HepG2 (cell line): ENCODE measurements around the gene MYEOV. TPM values are rescaled to one million over a fixed set of nuclear protein-coding genes. Genes with fewer than 3 reads are reported as not detected.

Experiments
- ATAC-seq: fragments of 200-7000 bp; cut with Tn5 transposase; 3 replicates; pipeline ENCODE4 v1.9.1; 2020; ENCODE audit warnings: mild to moderate bottlenecking, moderate library complexity
- BruUV-seq: library from RNA; stranded (reverse); fragments of 400-500 nt; replicated peaks from 2 replicates; lab custom pipeline; 2021; lab: Mats Ljungman, UMichigan
- CTCF ChIA-PET: fragments of 300-600 bp; formaldehyde crosslinking; extraction: SDS; loops from one replicate; lab custom pipeline; 2021; ENCODE audit warnings: low total read pairs, inconsistent platforms, low intra/inter-chr PET ratio; lab: Yijun Ruan, JAX
- POLR2A ChIA-PET: fragments of 350-600 bp; sonication (Branson Sonifier 250); formaldehyde crosslinking; loops from one replicate; lab custom pipeline; 2020; ENCODE audit warnings: antibody characterized with exemption, inconsistent platforms; lab: Yijun Ruan, JAX
- DNase-seq: peaks from one replicate; pipeline ENCODE4 v3.0.0-alpha.2; 2015; ENCODE audit warnings: low spot score
- FAIRE-seq: peaks from 3 replicates; lab custom pipeline; 2011; peaks lifted over from hg19 to GRCh38; lab: Jason Lieb, UNC
- H2AFZ ChIP-seq: one replicate; pipeline ENCODE4 v1.6.1; 2011; ENCODE audit warnings: low read length, inconsistent platforms
- H3K27ac ChIP-seq: fragments of 300-600 bp; 3 replicates; pipeline ENCODE4 v1.8.0; 2011; ENCODE audit warnings: mixed run types, mild to moderate bottlenecking, mixed read lengths, low read length, inconsistent platforms; ENCODE audit not compliant: insufficient read depth; ENCODE audit errors: extremely low read length
- H3K27me3 ChIP-seq, 2 experiments: fragments of 200-600 bp in 1 of 2; 2 replicates in 1 of 2; 3 replicates in 1 of 2; pipeline versions ENCODE4 v1.6.0 to v1.8.0; 2011; ENCODE audit warnings: low read length in 2 of 2, mild to moderate bottlenecking in 2 of 2, moderate library complexity in 2 of 2, inconsistent platforms in 1 of 2; ENCODE audit not compliant: insufficient read depth in 2 of 2, control insufficient read depth in 1 of 2
- H3K36me3 ChIP-seq, 2 experiments: fragments of 200-600 bp in 1 of 2; replicated peaks in 1 of 2; 2 replicates in 1 of 2; 3 replicates in 1 of 2; pipeline versions ENCODE4 v1.5.1 to v1.8.0; 2011; ENCODE audit warnings: low read length in 2 of 2, inconsistent platforms in 1 of 2; ENCODE audit not compliant: insufficient read depth in 2 of 2, control insufficient read depth in 1 of 2
- H3K4me1 ChIP-seq: 2 replicates; pipeline ENCODE4 v1.5.1; 2012; ENCODE audit warnings: low read length, inconsistent platforms; ENCODE audit not compliant: insufficient read depth
- H3K4me2 ChIP-seq: 2 replicates; pipeline ENCODE4 v1.6.0; 2011; ENCODE audit warnings: low read depth, low read length, inconsistent platforms
- H3K4me3 ChIP-seq, 3 experiments: fragments of 200-600 bp in 1 of 3; sonication (generic), shearing (Covaris generic) in 1 of 3; replicated peaks in 1 of 3; 2 replicates each; pipeline ENCODE4 v1.5.1; 2011 to 2016; ENCODE audit warnings: low read length in 3 of 3, inconsistent platforms in 2 of 3, low read depth in 2 of 3, mild to moderate bottlenecking in 2 of 3, control low read depth in 1 of 3, mixed read lengths in 1 of 3; ENCODE audit not compliant: insufficient read depth in 1 of 3
- H3K79me2 ChIP-seq: one replicate; pipeline ENCODE4 v1.6.1; 2011; ENCODE audit warnings: low read length, inconsistent platforms; ENCODE audit not compliant: insufficient read depth
- H3K9ac ChIP-seq: 2 replicates; pipeline ENCODE4 v1.6.0; 2011; ENCODE audit warnings: mild to moderate bottlenecking, low read depth, low read length, inconsistent platforms; ENCODE audit not compliant: insufficient read depth
- H3K9me3 ChIP-seq: 2 replicates; pipeline ENCODE4 v1.5.1; 2012; ENCODE audit warnings: mild to moderate bottlenecking, low read length
- H4K20me1 ChIP-seq: 2 replicates; pipeline ENCODE4 v1.6.0; 2011; ENCODE audit warnings: inconsistent platforms, mild to moderate bottlenecking, low read length, moderate library complexity; ENCODE audit not compliant: insufficient read depth
- ELF3 ChIP-seq: IDR thresholded peaks from 2 replicates; pipeline ENCODE4 v1.6.1; 2016; ENCODE audit warnings: missing genetic modification reagents, missing compliant biosample characterization
- ISL2 ChIP-seq: sonication (generic); formaldehyde crosslinking; IDR thresholded peaks from 2 replicates; pipeline ENCODE4 v1.5.0; 2020; ENCODE audit warnings: missing genetic modification reagents
- JARID2 ChIP-seq: sonication (generic); formaldehyde crosslinking; IDR thresholded peaks from 2 replicates; pipeline ENCODE4 v1.8.1; 2023; ENCODE audit warnings: missing genetic modification reagents, inconsistent platforms; ENCODE audit not compliant: insufficient replicate concordance
- JUN ChIP-seq: sonication (generic); formaldehyde crosslinking; IDR thresholded peaks from 2 replicates; pipeline ENCODE4 v1.4.0; 2020; ENCODE audit warnings: mild to moderate bottlenecking, missing genetic modification reagents
- KLF12 ChIP-seq: sonication (generic); formaldehyde crosslinking; IDR thresholded peaks from 2 replicates; pipeline ENCODE4 v1.4.0; 2020; ENCODE audit warnings: missing genetic modification reagents, borderline replicate concordance
- PAWR ChIP-seq: sonication (generic); formaldehyde crosslinking; IDR thresholded peaks from 2 replicates; pipeline ENCODE4 v1.4.0; 2020; ENCODE audit warnings: missing genetic modification reagents, mild to moderate bottlenecking, borderline replicate concordance
- ZFP37 ChIP-seq: sonication (generic); formaldehyde crosslinking; IDR thresholded peaks from 2 replicates; pipeline ENCODE4 v1.4.0; 2020; ENCODE audit warnings: missing genetic modification reagents, borderline replicate concordance
- ZNF207 ChIP-seq: fragments of 450-650 bp; IDR thresholded peaks from 2 replicates; pipeline ENCODE4 v1.6.1; 2016; ENCODE audit warnings: antibody characterized with exemption, borderline replicate concordance
- ZNF274 ChIP-seq: sonication (generic); formaldehyde crosslinking; IDR thresholded peaks from 2 replicates; pipeline ENCODE4 v1.5.1; 2020; ENCODE audit warnings: mild to moderate bottlenecking, missing genetic modification reagents
- ZNF547 ChIP-seq: sonication (generic); formaldehyde crosslinking; IDR thresholded peaks from 2 replicates; pipeline ENCODE4 v1.5.1; 2020; ENCODE audit warnings: mild to moderate bottlenecking, missing genetic modification reagents
- ZNF709 ChIP-seq: sonication (generic); formaldehyde crosslinking; IDR thresholded peaks from 2 replicates; pipeline ENCODE4 v1.5.0; 2020; ENCODE audit warnings: mild to moderate bottlenecking, missing genetic modification reagents
- ZNF768 ChIP-seq: sonication (generic); formaldehyde crosslinking; IDR thresholded peaks from 2 replicates; pipeline ENCODE4 v1.4.0; 2020; ENCODE audit warnings: missing genetic modification reagents
- WGBS: methylation state at CpG from one replicate; pipeline ENCODE4 v1.1.6; 2017; ENCODE audit warnings: low lambda C conversion rate; 5-methylcytosine and 5-hydroxymethylcytosine counted together
- in situ Hi-C: cut with HindIII; loops from 2 replicates; pipeline ENCODE4 v1.10.0; 2017; ENCODE audit warnings: low pct_unique_long_range_greater_than_20kb; ENCODE audit not compliant: extremely low pct_ligation_motif_present
- intact Hi-C: fragments of 100-400 bp; cut with micrococcal nuclease; formaldehyde crosslinking; loops from one replicate; pipeline ENCODE4 v1.10.0; 2022; ENCODE audit not compliant: unreplicated experiment
- polyA plus RNA-seq, 8 experiments: library from polyadenylated mRNA; depleted of rRNA in 3 of 8; stranded (reverse) in 7 of 8; unstranded in 1 of 8; fragments of >200 nt; fragmentation: Illumina TruSeq in 4 of 8; extraction: Trizol in 4 of 8; gene quantifications; 2 replicates each; pipeline versions ENCODE4 v1.2.1 to v1.2.3, GENCODE V29; 2011 to 2016; ENCODE audit warnings: low read depth in 4 of 8, missing spikeins in 1 of 8, mixed read lengths in 1 of 8; ENCODE audit not compliant: insufficient read depth in 1 of 8
- total RNA-seq, 5 experiments: library from RNA; depleted of rRNA; stranded (reverse); fragments of >200 nt; fragmentation: Illumina TruSeq; extraction: Trizol; gene quantifications; 2 replicates each; pipeline ENCODE4 v1.2.3, GENCODE V29; 2016; ENCODE audit warnings: low read depth in 1 of 5
- TF ChIP-seq, protein P1 (sequence below): sonication (generic); formaldehyde crosslinking; IDR thresholded peaks from 2 replicates; pipeline ENCODE4 v1.5.0; 2020; ENCODE audit warnings: mild to moderate bottlenecking, missing genetic modification reagents

Gene MYEOV
- total and polyA plus RNA-seq, 2 of the 13 experiments (the other 11 are each of a cell fraction or from before 2014, with no cell fraction given), result 0.33 to 1.8 TPM

DNA sequence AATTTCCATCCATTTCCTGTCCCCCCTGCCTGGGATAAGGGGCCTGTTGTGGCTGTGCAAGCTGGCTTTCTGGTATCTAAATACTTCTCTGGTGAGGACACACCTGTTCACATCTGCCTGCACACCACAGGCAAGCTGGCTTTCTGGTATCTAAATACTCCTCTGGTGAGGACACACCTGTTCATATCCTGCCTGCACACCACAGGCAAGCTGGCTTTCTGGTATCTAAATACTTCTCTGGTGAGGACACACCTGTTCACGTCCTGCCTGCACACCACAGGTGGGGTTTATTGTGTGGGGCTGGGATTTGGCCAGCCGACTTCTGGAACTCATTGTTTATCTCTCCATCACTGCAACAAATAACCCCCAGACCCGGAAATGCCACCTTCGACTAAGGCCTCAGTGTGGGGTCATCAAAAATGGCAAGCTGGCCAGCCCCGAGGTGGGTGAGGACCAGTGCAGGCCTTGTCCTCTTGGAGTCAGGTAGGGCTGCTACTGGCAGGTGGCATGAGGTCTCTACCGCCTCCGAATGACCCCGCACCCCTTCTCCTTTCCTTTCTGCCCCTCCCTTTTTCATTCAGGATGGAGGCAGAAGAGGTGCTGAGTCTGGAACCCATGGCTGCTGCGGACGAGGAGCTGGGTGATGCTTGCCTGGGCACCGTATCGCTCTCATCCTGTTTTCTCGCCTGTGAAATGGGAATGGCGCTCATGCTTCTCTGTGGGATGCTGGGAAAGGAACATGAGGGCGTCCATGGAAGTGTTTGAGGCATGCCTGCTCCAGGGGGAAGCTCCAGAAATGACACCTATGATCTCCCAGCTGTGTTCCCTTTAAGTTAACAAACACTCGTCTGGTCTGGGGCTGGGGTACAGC, 43.5 kb upstream of the MYEOV start:
- H3K4me2 ChIP-seq, result no peak overlapping the region
- ATAC-seq, result no peak
- in situ Hi-C loops (no loop called here), intact Hi-C loops (no loop called here)
- POLR2A ChIA-PET, result no interaction called here
- no peak overlapping the region for H3K27ac ChIP-seq
- no peak for DNase-seq
- H3K4me1 ChIP-seq, result peaks cover 10% of the 10 kb centered on the region; the same call in 1 of the 2 replicates
- no peak overlapping the region for H3K4me3 ChIP-seq
- BruUV-seq, result no TSS peak
- no peak for TF ChIP-seq ISL2
- TF ChIP-seq ZNF274, result no peak
- no peak for TF ChIP-seq ELF3
- TF ChIP-seq ZNF709 (CRISPR knock-in tag), result no peak
- TF ChIP-seq JUN (CRISPR knock-in tag), result no peak
- TF ChIP-seq ZNF768 (CRISPR knock-in tag), result no peak
- no peak for TF ChIP-seq PAWR (CRISPR knock-in tag)
- TF ChIP-seq, all 625 proteins: peak for 0
- H3K36me3 ChIP-seq, result no peaks in the 10 kb centered on the region
- peaks cover 9% of the 10 kb centered on the region for H3K9me3 ChIP-seq
- H2AFZ ChIP-seq, result no peak overlapping the region
- no peaks in the 10 kb centered on the region for H4K20me1 ChIP-seq
- H3K79me2 ChIP-seq, result no peaks in the 10 kb centered on the region
- CTCF ChIA-PET, result no interaction called here
- 40% methylated on average over 10 of the region's 16 CpGs for WGBS
- H3K9ac ChIP-seq, result no peak overlapping the region
- FAIRE-seq, result no peak
- peaks cover 9 to 44% of the 10 kb centered on the region in 2 experiments; a peak in 4 of 5 replicates for H3K27me3 ChIP-seq

DNA sequence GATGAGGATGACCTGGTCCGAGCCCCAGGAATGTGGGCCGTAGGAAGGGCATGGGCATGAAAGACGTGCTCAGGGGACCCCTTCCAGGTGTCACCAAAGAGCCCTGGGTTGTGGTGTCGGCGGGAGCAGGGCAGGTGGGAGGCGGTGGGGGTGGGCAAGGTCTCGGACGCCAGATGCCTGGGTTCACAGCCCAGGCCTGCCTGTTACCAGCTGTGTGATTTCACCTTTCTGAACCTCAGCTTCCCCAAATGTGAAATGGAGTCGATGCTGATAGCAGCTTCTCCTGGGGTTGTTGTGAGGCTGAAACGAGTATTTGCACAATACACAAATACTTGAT, 42.9 kb upstream of the MYEOV start:
- H3K4me1 ChIP-seq, result peaks cover 10% of the 10 kb centered on the region; the same call in 1 of the 2 replicates
- no peak overlapping the region for H2AFZ ChIP-seq
- ATAC-seq, result no peak
- H3K79me2 ChIP-seq, result no peaks in the 10 kb centered on the region
- WGBS, result 34% methylated on average over 4 of the region's 10 CpGs
- H3K36me3 ChIP-seq, result no peaks in the 10 kb centered on the region
- intact Hi-C loops (no loop called here), in situ Hi-C loops (no loop called here)
- no peak overlapping the region for H3K9ac ChIP-seq
- CTCF ChIA-PET, result no interaction called here
- no peak overlapping the region for H3K4me2 ChIP-seq
- H3K27ac ChIP-seq, result no peak overlapping the region
- H4K20me1 ChIP-seq, result no peaks in the 10 kb centered on the region
- H3K27me3 ChIP-seq, result peaks cover 10 to 44% of the 10 kb centered on the region in 2 experiments; a peak in 4 of 5 replicates
- H3K9me3 ChIP-seq, result peaks cover 9% of the 10 kb centered on the region
- TF ChIP-seq KLF12 (CRISPR knock-in tag), result no peak
- no peak for TF ChIP-seq ZNF547 (CRISPR knock-in tag)
- no peak for TF ChIP-seq ZNF207
- TF ChIP-seq JARID2, result no peak
- TF ChIP-seq, protein P1, sequence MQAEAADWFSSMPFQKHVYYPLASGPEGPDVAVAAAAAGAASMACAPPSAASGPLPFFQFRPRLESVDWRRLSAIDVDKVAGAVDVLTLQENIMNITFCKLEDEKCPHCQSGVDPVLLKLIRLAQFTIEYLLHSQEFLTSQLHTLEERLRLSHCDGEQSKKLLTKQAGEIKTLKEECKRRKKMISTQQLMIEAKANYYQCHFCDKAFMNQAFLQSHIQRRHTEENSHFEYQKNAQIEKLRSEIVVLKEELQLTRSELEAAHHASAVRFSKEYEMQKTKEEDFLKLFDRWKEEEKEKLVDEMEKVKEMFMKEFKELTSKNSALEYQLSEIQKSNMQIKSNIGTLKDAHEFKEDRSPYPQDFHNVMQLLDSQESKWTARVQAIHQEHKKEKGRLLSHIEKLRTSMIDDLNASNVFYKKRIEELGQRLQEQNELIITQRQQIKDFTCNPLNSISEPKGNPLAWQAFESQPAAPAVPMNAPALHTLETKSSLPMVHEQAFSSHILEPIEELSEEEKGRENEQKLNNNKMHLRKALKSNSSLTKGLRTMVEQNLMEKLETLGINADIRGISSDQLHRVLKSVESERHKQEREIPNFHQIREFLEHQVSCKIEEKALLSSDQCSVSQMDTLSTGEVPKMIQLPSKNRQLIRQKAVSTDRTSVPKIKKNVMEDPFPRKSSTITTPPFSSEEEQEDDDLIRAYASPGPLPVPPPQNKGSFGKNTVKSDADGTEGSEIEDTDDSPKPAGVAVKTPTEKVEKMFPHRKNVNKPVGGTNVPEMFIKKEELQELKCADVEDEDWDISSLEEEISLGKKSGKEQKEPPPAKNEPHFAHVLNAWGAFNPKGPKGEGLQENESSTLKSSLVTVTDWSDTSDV (CRISPR knock-in tag), result no peak
- TF ChIP-seq ZFP37, result no peak
- TF ChIP-seq, all 625 proteins: peak for 0
- POLR2A ChIA-PET, result no interaction called here
- no TSS peak for BruUV-seq
- H3K4me3 ChIP-seq, result no peak overlapping the region
- no peak for FAIRE-seq
- no peak for DNase-seq
